ENCODE data around the gene PPID. TPM values are rescaled to one million over a fixed set of nuclear protein-coding genes. Genes with fewer than 3 reads are reported as not detected.

Gene PPID
- total and polyA plus RNA-seq, 9 of the 15 experiments (the other 6 are each of a cell fraction or from before 2014, with no cell fraction given) = 46.5 to 160 (median 98.6) TPM

DNA sequence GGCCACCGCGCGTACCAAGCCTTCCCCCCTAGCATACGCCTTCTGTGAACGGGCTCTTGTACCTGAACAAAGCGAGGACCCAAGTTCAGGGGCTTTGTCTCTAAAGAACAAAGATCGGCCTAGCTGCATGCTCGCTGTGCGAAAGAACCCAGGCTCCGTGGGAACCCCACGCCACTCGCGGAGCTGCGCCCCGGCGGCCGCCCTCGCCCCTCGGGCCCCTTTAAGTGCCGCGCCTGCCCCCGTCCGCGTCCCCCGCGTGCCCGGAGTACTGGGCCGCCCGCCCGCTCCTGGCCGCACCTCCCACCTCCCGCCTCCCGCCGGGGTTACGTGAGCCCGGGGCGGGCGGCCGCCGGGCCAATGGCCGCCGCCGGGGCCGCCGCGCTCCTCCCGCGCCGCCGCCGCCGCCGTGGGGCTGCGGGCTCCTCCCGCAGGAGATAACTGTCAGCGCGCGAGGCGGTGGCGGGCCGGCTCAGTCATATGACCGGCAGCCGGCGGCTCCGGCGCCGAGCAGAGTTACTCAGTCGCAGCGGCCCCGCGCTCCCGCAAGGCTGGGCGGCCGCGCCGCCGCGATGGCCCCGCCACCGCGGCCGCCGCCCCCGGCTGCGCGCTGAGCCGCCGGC lies 45.5 kb upstream of the PPID start, which contains the start of gene FNIP2 (continued):
- 0 out of 2 replicates have a peak, but pooled peaks have one; percentile 29 for TF ChIP-seq GABPB1 (CRISPR knock-in tag; IDR thresholded peaks at IDR 0.05)
- no peak for TF ChIP-seq SNRNP70 (optimal IDR thresholded peaks at IDR 0.05; ENCODE audit: low read depth, low read length)
- TF ChIP-seq RNF2 (IDR thresholded peaks at IDR 0.05) = 0 out of 2 replicates have a peak, but pooled peaks have one; percentile 34
- TF ChIP-seq POLR2AphosphoS5 (IDR thresholded peaks at IDR 0.05; ENCODE audit: control insufficient read depth, insufficient read depth, low read depth, low read length) = peak; percentile 24; the same call in 1 of the 2 replicates
- TF ChIP-seq ZC3H11A (IDR thresholded peaks at IDR 0.05; ENCODE audit: low read depth, low read length) = no peak
- no peak for TF ChIP-seq SRSF1 (IDR thresholded peaks at IDR 0.05; ENCODE audit: low read depth, low read length)
- no peak for TF ChIP-seq TCF7 (IDR thresholded peaks at IDR 0.05; ENCODE audit: borderline replicate concordance)
- TF ChIP-seq, protein P1, sequence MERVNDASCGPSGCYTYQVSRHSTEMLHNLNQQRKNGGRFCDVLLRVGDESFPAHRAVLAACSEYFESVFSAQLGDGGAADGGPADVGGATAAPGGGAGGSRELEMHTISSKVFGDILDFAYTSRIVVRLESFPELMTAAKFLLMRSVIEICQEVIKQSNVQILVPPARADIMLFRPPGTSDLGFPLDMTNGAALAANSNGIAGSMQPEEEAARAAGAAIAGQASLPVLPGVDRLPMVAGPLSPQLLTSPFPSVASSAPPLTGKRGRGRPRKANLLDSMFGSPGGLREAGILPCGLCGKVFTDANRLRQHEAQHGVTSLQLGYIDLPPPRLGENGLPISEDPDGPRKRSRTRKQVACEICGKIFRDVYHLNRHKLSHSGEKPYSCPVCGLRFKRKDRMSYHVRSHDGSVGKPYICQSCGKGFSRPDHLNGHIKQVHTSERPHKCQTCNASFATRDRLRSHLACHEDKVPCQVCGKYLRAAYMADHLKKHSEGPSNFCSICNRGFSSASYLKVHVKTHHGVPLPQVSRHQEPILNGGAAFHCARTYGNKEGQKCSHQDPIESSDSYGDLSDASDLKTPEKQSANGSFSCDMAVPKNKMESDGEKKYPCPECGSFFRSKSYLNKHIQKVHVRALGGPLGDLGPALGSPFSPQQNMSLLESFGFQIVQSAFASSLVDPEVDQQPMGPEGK (CRISPR knock-in tag; IDR thresholded peaks at IDR 0.05; ENCODE audit: borderline replicate concordance) = no peak
- no peak for TF ChIP-seq PTBP1 (IDR thresholded peaks at IDR 0.05; ENCODE audit: low read depth, low read length)
- peak; percentile 91 for TF ChIP-seq CCNT2 (IDR thresholded peaks at IDR 0.05; ENCODE audit: borderline replicate concordance, extremely low read depth, insufficient read length, low read depth, low read length)
- TF ChIP-seq POLR2H (tag; IDR thresholded peaks at IDR 0.05; ENCODE audit: low read depth) = peak; percentile 20; the same call in 1 of the 2 replicates
- TF ChIP-seq, protein P2, sequence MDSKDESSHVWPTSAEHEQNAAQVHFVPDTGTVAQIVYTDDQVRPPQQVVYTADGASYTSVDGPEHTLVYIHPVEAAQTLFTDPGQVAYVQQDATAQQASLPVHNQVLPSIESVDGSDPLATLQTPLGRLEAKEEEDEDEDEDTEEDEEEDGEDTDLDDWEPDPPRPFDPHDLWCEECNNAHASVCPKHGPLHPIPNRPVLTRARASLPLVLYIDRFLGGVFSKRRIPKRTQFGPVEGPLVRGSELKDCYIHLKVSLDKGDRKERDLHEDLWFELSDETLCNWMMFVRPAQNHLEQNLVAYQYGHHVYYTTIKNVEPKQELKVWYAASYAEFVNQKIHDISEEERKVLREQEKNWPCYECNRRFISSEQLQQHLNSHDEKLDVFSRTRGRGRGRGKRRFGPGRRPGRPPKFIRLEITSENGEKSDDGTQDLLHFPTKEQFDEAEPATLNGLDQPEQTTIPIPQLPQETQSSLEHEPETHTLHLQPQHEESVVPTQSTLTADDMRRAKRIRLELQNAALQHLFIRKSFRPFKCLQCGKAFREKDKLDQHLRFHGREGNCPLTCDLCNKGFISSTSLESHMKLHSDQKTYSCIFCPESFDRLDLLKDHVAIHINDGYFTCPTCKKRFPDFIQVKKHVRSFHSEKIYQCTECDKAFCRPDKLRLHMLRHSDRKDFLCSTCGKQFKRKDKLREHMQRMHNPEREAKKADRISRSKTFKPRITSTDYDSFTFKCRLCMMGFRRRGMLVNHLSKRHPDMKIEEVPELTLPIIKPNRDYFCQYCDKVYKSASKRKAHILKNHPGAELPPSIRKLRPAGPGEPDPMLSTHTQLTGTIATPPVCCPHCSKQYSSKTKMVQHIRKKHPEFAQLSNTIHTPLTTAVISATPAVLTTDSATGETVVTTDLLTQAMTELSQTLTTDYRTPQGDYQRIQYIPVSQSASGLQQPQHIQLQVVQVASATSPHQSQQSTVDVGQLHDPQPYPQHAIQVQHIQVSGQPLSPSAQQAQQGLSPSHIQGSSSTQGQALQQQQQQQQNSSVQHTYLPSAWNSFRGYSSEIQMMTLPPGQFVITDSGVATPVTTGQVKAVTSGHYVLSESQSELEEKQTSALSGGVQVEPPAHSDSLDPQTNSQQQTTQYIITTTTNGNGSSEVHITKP (IDR thresholded peaks at IDR 0.05; ENCODE audit: partially characterized antibody) = peak; percentile 66
- no peak for TF ChIP-seq XRCC3 (IDR thresholded peaks at IDR 0.05)
- no peak for TF ChIP-seq NCOR1 (IDR thresholded peaks at IDR 0.05)
- no peak for TF ChIP-seq ZNF644 (tag; IDR thresholded peaks at IDR 0.05; ENCODE audit: low read depth)
- peak; percentile 75 for TF ChIP-seq KDM5B (IDR thresholded peaks at IDR 0.05; ENCODE audit: insufficient replicate concordance, low read depth, low read length)
- TF ChIP-seq ZNF76 (CRISPR knock-in tag; IDR thresholded peaks at IDR 0.05; ENCODE audit: borderline replicate concordance) = 0 out of 2 replicates have a peak, but pooled peaks have one; percentile 35
- peak; percentile 45 to 86 (median 71) for TF ChIP-seq YY1 (IDR thresholded peaks at IDR 0.05; ENCODE audit: borderline replicate concordance in 1 of 3, control insufficient read depth in 1 of 3, extremely low read depth in 1 of 3, insufficient read depth in 3 of 3, insufficient read length in 1 of 3, insufficient replicate concordance in 2 of 3, low read depth in 1 of 3, low read length in 2 of 3)
- TF ChIP-seq ZNF316 (IDR thresholded peaks at IDR 0.05) = no peak
- peak; percentile 48; the same call in 1 of the 2 replicates for TF ChIP-seq KAT7 (CRISPR knock-in tag; IDR thresholded peaks at IDR 0.05; ENCODE audit: borderline replicate concordance)
- TF ChIP-seq CBX1 (IDR thresholded peaks at IDR 0.05; ENCODE audit: low read depth) = 0 out of 2 replicates have a peak, but pooled peaks have one; percentile 15
- TF ChIP-seq POLR3A (IDR thresholded peaks at IDR 0.05; ENCODE audit: borderline replicate concordance, extremely low read depth, insufficient read depth, insufficient read length) = no peak
